Right renal cortex interstitium (tissue), 3 donors: ENCODE results near the gene CARS2. TPM values are rescaled to one million over a fixed set of nuclear protein-coding genes. Genes with fewer than 3 reads are reported as not detected.
"Not testable (repeated sequence)": the region's sequence is repeated elsewhere in the genome, so short reads cannot be mapped to it uniquely, and the experiment has no call there.

Experiments
- DNase-seq, 3 donors: peaks; one replicate each; pipeline ENCODE4 v3.0.0-alpha.2; 2013; ENCODE audit warnings: low read depth in 3 of 3, low spot score in 2 of 3
- polyA plus RNA-seq, 3 donors: library from polyadenylated mRNA; unstranded; fragments of 120-200 nt; gene quantifications; one replicate each; pipeline ENCODE4 v1.2.1, GENCODE V29; 2013; ENCODE audit not compliant: insufficient read length in 3 of 3

Gene CARS2, protein sequence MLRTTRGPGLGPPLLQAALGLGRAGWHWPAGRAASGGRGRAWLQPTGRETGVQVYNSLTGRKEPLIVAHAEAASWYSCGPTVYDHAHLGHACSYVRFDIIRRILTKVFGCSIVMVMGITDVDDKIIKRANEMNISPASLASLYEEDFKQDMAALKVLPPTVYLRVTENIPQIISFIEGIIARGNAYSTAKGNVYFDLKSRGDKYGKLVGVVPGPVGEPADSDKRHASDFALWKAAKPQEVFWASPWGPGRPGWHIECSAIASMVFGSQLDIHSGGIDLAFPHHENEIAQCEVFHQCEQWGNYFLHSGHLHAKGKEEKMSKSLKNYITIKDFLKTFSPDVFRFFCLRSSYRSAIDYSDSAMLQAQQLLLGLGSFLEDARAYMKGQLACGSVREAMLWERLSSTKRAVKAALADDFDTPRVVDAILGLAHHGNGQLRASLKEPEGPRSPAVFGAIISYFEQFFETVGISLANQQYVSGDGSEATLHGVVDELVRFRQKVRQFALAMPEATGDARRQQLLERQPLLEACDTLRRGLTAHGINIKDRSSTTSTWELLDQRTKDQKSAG
- 10 to 100 TPM; 52.5 to 55.1 (median 52.6) TPM for polyA plus RNA-seq

DNA sequence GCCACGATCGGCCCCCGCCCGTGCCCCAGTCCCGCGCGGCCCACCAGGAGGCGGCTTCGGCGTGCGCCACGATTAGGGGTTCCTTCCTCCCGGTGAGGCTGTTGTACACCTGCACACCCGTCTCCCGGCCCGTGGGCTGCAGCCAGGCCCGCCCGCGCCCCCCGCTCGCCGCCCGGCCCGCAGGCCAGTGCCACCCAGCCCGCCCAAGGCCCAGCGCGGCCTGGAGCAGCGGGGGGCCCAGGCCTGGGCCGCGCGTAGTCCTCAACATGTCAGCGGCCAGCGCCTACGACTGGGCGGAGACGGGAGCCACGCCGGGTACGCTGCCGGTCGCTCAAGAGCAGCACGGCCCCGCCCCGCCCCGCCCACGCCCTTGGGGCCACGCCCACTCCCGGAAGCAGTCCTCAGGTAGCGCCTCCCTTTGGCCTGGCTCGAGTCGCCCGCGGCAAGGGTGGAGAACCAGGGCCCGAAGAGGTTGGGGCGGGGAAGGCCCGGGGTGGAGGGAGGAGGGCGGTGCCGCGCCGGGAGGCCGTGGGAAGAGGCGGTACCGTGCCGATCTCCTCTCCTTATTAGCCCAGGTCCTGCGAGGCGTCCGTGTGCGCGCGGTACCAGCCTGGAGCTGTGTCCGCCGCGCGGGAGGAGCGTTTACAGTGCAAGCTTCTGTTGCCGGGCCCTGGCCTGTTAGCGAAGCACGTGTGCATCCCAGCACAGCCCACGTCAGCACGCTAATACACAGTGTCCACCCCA lies at the start of gene CARS2:
TSS of gene CARS2 (minus strand) at position 291 of the 744 bp plus-strand sequence. CDS start at position 268, 23 bp downstream.
- DNase-seq, result peak in 2 of 3 donors; percentile 66 to 88

DNA sequence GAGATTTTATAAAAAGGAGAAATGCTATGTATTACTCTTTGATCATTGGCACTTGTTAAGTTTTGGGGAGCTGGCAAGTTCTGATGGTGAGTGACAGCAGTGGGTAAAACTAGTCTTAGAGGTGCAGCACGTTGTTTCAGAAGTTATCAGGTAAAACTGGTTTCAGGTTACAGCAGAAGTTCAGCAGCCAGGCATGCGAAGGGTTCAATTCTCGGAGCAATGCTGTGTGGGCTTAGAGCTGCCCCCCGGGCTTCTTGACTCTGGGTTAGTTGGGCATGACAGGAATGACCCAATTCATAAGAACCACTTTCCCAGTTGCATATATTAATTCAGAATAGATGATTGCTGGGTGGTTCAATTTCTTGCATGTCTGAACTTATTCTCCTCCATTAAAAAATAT lies 42.4 kb upstream of the CARS2 start:
- no peak for DNase-seq

GRCh38 chr13:110746438-110746837 lies 40.5 kb upstream of the CARS2 start:
- no peak for DNase-seq

DNA sequence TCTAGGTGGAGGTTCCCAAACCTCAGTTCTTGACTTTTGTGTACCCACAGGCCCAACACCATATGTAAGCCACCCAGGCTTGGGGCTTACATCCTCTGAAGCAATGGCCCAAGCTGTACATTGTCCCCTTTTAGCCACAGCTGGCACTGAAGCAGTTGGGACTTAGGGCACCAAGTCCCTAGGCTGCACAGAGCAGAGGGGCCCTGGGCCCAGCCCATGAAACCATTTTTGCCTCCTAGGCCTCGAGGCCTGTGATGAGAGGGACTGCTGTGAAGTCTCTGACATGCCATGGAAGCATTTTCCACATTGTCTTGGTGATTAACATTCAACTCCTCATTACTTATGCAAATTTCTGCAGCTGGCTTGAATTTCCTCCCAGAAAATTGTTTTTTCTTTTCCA lies 37.8 kb upstream of the CARS2 start:
- no peak for DNase-seq

GRCh38 chr13:110737555-110737954 lies 31.6 kb upstream of the CARS2 start:
- DNase-seq, result no peak

DNA sequence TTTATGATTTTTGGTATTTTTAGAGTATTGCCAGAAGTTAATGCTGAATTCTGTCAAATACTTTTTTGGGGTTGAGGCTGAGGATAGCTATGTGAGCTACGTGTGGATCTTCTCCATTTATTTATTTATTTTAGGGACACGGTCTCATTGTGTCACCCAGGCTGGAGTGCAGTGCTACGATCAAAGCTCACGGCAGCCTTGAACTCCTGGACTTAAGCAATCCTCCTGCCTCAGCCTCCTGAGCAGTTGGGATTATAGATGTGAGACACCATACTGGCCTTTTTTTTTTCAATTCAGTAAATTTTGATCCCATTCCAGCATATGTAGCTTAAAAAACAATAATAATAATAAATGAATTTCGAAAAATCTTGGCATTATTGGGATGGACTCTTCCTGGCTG lies 28.6 kb upstream of the CARS2 start:
- DNase-seq, result no peak

DNA sequence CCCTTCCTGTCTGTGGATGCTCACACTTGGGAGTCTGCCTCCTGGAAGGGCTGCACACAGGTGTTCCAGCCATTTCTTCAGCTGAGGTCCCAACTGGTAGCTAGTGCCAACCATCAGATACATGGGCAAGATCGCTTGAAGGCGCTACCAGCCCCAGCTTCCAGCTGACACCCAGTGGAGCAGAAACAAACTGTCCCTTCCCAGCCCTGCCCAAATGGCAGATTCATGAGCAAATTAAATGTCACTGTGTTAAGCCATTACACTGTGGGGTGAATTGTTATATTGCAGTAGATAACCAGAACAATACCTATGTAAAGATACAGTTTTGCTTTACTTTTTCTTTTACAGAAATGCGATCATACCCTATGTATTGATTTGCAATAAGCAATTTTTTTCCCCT lies 25.2 kb upstream of the CARS2 start:
- no peak for DNase-seq

DNA sequence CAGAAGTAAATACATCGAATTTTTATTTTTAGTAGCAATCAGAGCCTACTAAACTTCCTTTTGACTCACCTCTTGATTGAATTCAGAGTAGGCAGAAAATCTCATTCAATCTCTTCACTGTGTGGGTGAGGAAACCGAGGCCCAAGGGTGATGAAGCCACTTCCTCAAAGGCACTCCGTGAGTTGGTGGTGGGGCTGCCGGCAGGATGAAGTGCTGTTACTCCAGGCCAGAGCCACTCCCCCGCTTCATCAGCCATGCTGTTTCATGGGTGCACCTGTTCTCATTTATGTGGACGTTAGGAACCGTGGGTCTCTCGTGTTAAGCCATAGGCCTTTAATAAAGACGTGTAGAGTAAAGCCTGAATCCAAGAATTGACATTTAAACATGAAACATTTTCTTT lies 20.8 kb upstream of the CARS2 start:
- DNase-seq, result no peak

DNA sequence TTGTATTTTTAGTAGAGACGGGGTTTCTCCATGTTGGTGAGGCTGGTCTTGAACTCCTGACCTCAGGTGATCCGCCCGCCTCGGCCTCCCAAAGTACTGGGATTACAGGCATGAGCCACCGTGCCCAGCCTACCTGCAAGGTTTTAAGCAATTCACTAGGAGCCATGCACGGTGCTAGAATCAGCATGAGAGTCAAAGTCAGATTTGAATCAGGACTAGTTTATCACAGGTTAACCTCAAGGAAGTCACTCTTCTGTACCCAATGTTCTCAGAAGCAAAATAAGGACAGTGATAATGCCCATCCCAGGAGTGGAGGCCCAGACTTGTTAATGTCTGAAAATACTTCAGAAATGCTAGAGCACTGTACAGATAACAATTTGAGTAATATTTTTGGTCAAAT lies 20.2 kb upstream of the CARS2 start:
- DNase-seq, result not testable (repeated sequence)

GRCh38 chr13:110723598-110723997 lies 17.7 kb upstream of the CARS2 start:
- no peak for DNase-seq

GRCh38 chr13:110722971-110723370 lies 17.1 kb upstream of the CARS2 start:
- no peak for DNase-seq

- no peak for DNase-seq
These were observed 13.3 kb upstream of the CARS2 start for GRCh38 chr13:110719036-110719710.

DNA sequence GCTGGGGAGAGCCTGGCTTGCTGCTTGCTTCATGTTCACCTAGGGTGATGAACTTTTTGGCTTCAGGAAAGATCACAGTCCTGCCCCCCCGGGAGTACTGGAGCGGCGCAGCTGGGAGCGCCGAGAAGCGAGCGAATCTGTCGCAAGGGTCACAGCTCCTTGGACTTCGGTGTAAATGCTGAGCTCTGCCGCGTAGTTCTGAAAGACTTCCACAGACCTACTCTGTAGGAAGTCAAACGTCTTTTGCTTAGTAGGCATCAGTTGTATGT lies 10.3 kb upstream of the CARS2 start:
- no peak for DNase-seq

- peak; percentile 96 to 99 (median 98) for DNase-seq
These were observed 9.7 kb upstream of the CARS2 start for GRCh38 chr13:110715395-110716246.

GRCh38 chr13:110714797-110715394 lies 9.0 kb upstream of the CARS2 start:
- DNase-seq, result no peak

- DNase-seq, result no peak
These were observed 8.3 kb upstream of the CARS2 start for GRCh38 chr13:110713981-110714796.

DNA sequence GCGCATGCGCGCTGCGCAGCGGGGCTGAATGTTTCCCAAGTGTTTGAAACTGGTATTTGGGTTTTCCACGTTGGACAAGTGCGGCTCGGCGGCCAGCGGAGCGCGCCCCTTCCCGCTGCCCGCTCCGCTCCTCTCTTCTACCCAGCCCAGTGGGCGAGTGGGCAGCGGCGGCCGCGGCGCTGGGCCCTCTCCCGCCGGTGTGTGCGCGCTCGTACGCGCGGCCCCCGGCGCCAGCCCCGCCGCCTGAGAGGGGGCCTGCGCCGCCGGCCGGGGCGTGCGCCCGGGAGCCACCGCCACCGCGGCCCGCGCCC lies 7.7 kb upstream of the CARS2 start, which contains the start of gene ING1:
TSS of gene ING1 (plus strand) at position 59 of the 311 bp plus-strand sequence. CDS start 450 bp downstream, outside the sequence.
- no peak for DNase-seq

DNA sequence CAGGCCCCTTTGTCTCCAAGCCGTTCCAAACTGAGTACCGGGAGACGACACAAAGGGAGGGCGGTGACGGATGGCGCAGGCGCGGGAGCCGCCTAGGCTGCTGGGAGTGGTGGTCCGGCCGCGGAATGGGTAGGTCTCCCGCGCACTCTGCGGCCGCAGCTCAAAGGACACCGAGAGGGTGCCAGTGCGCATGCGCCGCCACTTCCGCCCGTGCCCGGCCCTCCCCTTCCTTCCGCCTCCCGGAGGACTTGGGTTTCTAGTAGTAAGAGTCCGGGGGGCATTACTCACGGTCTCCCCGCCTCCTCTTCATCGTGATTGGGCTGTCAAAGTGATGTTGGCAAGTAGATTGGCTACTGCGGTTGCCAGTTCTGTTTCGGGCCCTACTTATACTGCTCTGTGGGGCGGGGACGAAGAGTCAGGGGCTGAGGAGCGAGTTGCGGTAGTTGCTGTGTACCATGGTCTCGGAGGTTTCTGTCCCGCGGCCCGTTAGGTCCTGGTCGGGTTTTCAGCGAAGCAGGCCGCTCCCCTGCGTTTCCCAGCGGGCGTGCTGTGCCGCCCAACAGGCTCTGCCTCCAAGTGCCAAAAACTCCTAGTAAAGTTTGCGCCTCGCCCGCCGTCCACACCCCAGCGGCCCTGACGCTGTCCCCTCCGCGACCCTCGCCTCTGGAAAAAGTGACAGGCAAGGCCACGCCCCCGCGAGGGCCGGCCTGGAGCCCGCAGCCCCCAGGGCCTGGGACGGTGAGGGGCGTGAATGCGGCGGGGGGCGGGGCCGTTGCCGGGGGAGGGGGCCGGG lies 7.1 kb upstream of the CARS2 start:
- DNase-seq, result peak; percentile 98 to 99 (median 98)
